GM18517 (cell line): ENCODE measurements around the gene BAIAP2L2.

ENCODE experiments used
- ATAC-seq: cut with Tn5 transposase; IDR thresholded peaks from one replicate; pipeline ENCODE4 v1.9.1; 2021; ENCODE audit warnings: mild to moderate bottlenecking, moderate library complexity; ENCODE audit not compliant: unreplicated experiment

Gene BAIAP2L2

GRCh38 chr22:38070250-38070921 lies 40.1 kb downstream of the BAIAP2L2 start:
- ATAC-seq: no peak

GRCh38 chr22:38069372-38070249 lies 40.9 kb downstream of the BAIAP2L2 start:
- no peak for ATAC-seq

- ATAC-seq: no peak
Measured at GRCh38 chr22:38068641-38069371, 41.7 kb downstream of the BAIAP2L2 start.

GRCh38 chr22:38067761-38068360 lies 42.6 kb downstream of the BAIAP2L2 start:
- ATAC-seq: no peak

GRCh38 chr22:38067028-38067415 lies 43.5 kb downstream of the BAIAP2L2 start:
- no peak for ATAC-seq

- ATAC-seq: no peak
Measured at GRCh38 chr22:38066381-38067027, 44.0 kb downstream of the BAIAP2L2 start.

- no peak for ATAC-seq
Measured at GRCh38 chr22:38065539-38065938, 44.9 kb downstream of the BAIAP2L2 start.

GRCh38 chr22:38062791-38063190 lies 47.7 kb downstream of the BAIAP2L2 start:
- no peak for ATAC-seq

- ATAC-seq: no peak
Measured at GRCh38 chr22:38056969-38057891, 53.3 kb downstream of the BAIAP2L2 start, which contains the start of gene PICK1. Gene PICK1, plus strand, starts transcription at chr22:38057404. Its CDS starts 406 bp downstream, at chr22:38057810.

GRCh38 chr22:38051900-38052862 lies 58.3 kb downstream of the BAIAP2L2 start:
- ATAC-seq: no peak

GRCh38 chr22:38051261-38051660 lies 59.2 kb downstream of the BAIAP2L2 start:
- no peak for ATAC-seq

GRCh38 chr22:38050720-38051119 lies 59.8 kb downstream of the BAIAP2L2 start:
- ATAC-seq: no peak

GRCh38 chr22:38049812-38050619 lies 60.5 kb downstream of the BAIAP2L2 start:
- no peak for ATAC-seq

- no peak for ATAC-seq
Measured at GRCh38 chr22:38046070-38046748, 64.3 kb downstream of the BAIAP2L2 start.

GRCh38 chr22:38043151-38044039 lies 67.1 kb downstream of the BAIAP2L2 start:
- ATAC-seq: no peak

GRCh38 chr22:38042488-38042790 lies 68.0 kb downstream of the BAIAP2L2 start:
- no peak for ATAC-seq
